IMR-90 (cell line): ENCODE results near the gene LTO1. TPM values are rescaled to one million over a fixed set of nuclear protein-coding genes. Genes with fewer than 3 reads are reported as not detected.
A peak's percentile ranks its signal among the peaks of the same experiment; 100 is the strongest.

Experiments used
- ATAC-seq: fragments of 200-7000 bp; cut with Tn5 transposase; 2 replicates; pipeline ENCODE4 v1.9.1; 2020; ENCODE audit warnings: low read depth, mild to moderate bottlenecking, moderate library complexity
- BruUV-seq: library from RNA; stranded (reverse); fragments of 400-500 nt; replicated peaks from 2 replicates; lab custom pipeline; 2021; lab: Mats Ljungman, UMichigan
- CTCF ChIA-PET: fragments of 300-600 bp; formaldehyde crosslinking; extraction: SDS; loops from one replicate; lab custom pipeline; 2021; ENCODE audit warnings: antibody characterized with exemption; lab: Yijun Ruan, JAX
- POLR2A ChIA-PET: fragments of 300-600 bp; sonication (Branson Sonifier 250); formaldehyde crosslinking; loops from one replicate; lab custom pipeline; 2022; ENCODE audit warnings: antibody characterized with exemption; ENCODE audit not compliant: unreplicated experiment; lab: Charles Lee
- DNase-seq: peaks from one replicate; pipeline ENCODE4 v3.0.0; 2013
- H2AFZ ChIP-seq: replicated peaks from 2 replicates; pipeline ENCODE3; 2013; ENCODE audit warnings: low read length, mild to moderate bottlenecking; ENCODE audit not compliant: poor library complexity
- H2AK5ac ChIP-seq: 2 replicates; pipeline ENCODE4 v1.6.1; 2013; ENCODE audit warnings: low read depth, low read length, inconsistent platforms
- H2AK9ac ChIP-seq: replicated peaks from 2 replicates; pipeline ENCODE3; 2013; ENCODE audit warnings: mild to moderate bottlenecking, low read depth, low read length, moderate library complexity; ENCODE audit not compliant: poor library complexity
- H2BK120ac ChIP-seq: 2 replicates; pipeline ENCODE4 v1.6.1; 2013; ENCODE audit warnings: low read depth, low read length, inconsistent platforms
- H2BK15ac ChIP-seq: 3 replicates; pipeline ENCODE4 v1.6.1; 2013; ENCODE audit warnings: low read depth, low read length, inconsistent platforms
- H2BK20ac ChIP-seq: 2 replicates; pipeline ENCODE4 v1.6.1; 2013; ENCODE audit warnings: low read depth, mild to moderate bottlenecking, inconsistent platforms, low read length, moderate library complexity
- H2BK5ac ChIP-seq: 2 replicates; pipeline ENCODE4 v1.6.1; 2013; ENCODE audit warnings: mild to moderate bottlenecking, low read depth, low read length, inconsistent platforms; ENCODE audit not compliant: poor library complexity, severe bottlenecking
- H3K14ac ChIP-seq: replicated peaks from 2 replicates; pipeline ENCODE4 v1.6.1; 2013; ENCODE audit warnings: low read depth, low read length, inconsistent platforms
- H3K18ac ChIP-seq: 2 replicates; pipeline ENCODE4 v1.6.1; 2013; ENCODE audit warnings: low read depth, low read length, control low read depth
- H3K23ac ChIP-seq: 2 replicates; pipeline ENCODE4 v1.6.1; 2013; ENCODE audit warnings: low read depth, low read length, inconsistent platforms
- H3K27ac ChIP-seq: 2 replicates; pipeline ENCODE4 v1.5.1; 2013; ENCODE audit warnings: mild to moderate bottlenecking, control low read depth, low read length; ENCODE audit not compliant: insufficient read depth
- H3K27me3 ChIP-seq: 2 replicates; pipeline ENCODE4 v1.6.1; 2013; ENCODE audit warnings: low read length; ENCODE audit not compliant: control insufficient read depth, insufficient read depth
- H3K36me3 ChIP-seq: 2 replicates; pipeline ENCODE4 v1.6.1; 2013; ENCODE audit warnings: low read length, mixed read lengths; ENCODE audit not compliant: control insufficient read depth, insufficient read depth
- H3K4ac ChIP-seq: 2 replicates; pipeline ENCODE4 v1.6.1; 2013; ENCODE audit warnings: low read depth, low read length, inconsistent platforms
- H3K4me1 ChIP-seq: 2 replicates; pipeline ENCODE4 v1.6.1; 2013; ENCODE audit warnings: low read length, mixed read lengths; ENCODE audit not compliant: control insufficient read depth, insufficient read depth
- H3K4me2 ChIP-seq: 2 replicates; pipeline ENCODE4 v1.6.1; 2013; ENCODE audit warnings: low read depth, mild to moderate bottlenecking, control low read depth, low read length, moderate library complexity
- H3K4me3 ChIP-seq: 2 replicates; pipeline ENCODE4 v1.5.1; 2013; ENCODE audit warnings: low read depth, mild to moderate bottlenecking, control low read depth, low read length, moderate library complexity; ENCODE audit not compliant: insufficient read depth
- H3K56ac ChIP-seq: 2 replicates; pipeline ENCODE4 v1.6.1; 2013; ENCODE audit warnings: low read length, inconsistent platforms; ENCODE audit not compliant: insufficient read depth; ENCODE audit errors: extremely low read depth
- H3K79me1 ChIP-seq, 2 experiments: 2 replicates each; pipeline ENCODE4 v1.6.1; 2013; ENCODE audit warnings: low read length in 2 of 2, inconsistent platforms in 1 of 2, low read depth in 1 of 2
- H3K9ac ChIP-seq: 2 replicates; pipeline ENCODE4 v1.6.1; 2013; ENCODE audit warnings: low read depth, low read length, control low read depth
- H3K9me1 ChIP-seq: 2 replicates; pipeline ENCODE4 v1.6.1; 2013; ENCODE audit warnings: low read length, inconsistent platforms; ENCODE audit not compliant: insufficient read depth
- H3K9me3 ChIP-seq: 2 replicates; pipeline ENCODE4 v1.6.1; 2013; ENCODE audit warnings: low read length; ENCODE audit not compliant: control insufficient read depth, insufficient read depth
- H4K20me1 ChIP-seq: 2 replicates; pipeline ENCODE4 v1.6.1; 2013; ENCODE audit warnings: low read length, inconsistent platforms; ENCODE audit not compliant: insufficient read depth
- H4K5ac ChIP-seq: 2 replicates; pipeline ENCODE4 v1.6.1; 2013; ENCODE audit warnings: mild to moderate bottlenecking, low read depth, low read length, control low read depth
- H4K8ac ChIP-seq, 2 experiments: 2 replicates each; pipeline ENCODE4 v1.6.1; 2013; ENCODE audit warnings: low read depth in 2 of 2, low read length in 2 of 2, control low read depth in 1 of 2, inconsistent platforms in 1 of 2
- H4K91ac ChIP-seq: 2 replicates; pipeline ENCODE4 v1.6.1; 2013; ENCODE audit warnings: low read depth, low read length, inconsistent platforms; ENCODE audit not compliant: insufficient read depth
- BHLHE40 ChIP-seq: fragments of 150-350 bp; IDR thresholded peaks from 2 replicates; pipeline ENCODE4 v1.6.1; 2016; ENCODE audit warnings: mild to moderate bottlenecking, low read depth, low read length
- CEBPB ChIP-seq: IDR thresholded peaks from 2 replicates; pipeline ENCODE4 v1.6.1; 2012; ENCODE audit warnings: low read depth, low read length, improper control_type of control experiment
- CHD1 ChIP-seq: IDR thresholded peaks from 2 replicates; pipeline ENCODE4 v1.6.1; 2012; ENCODE audit warnings: low read depth, low read length, improper control_type of control experiment
- ELK1 ChIP-seq: fragments of 150-350 bp; IDR thresholded peaks from 2 replicates; pipeline ENCODE4 v1.6.1; 2016; ENCODE audit warnings: low read depth, mild to moderate bottlenecking, low read length, moderate library complexity, borderline replicate concordance
- FOS ChIP-seq: fragments of 150-350 bp; IDR thresholded peaks from 2 replicates; pipeline ENCODE4 v1.6.1; 2016; ENCODE audit warnings: low read depth, low read length
- MXI1 ChIP-seq: IDR thresholded peaks from 2 replicates; pipeline ENCODE4 v1.6.1; 2012; ENCODE audit warnings: low read depth, mild to moderate bottlenecking, low read length, moderate library complexity, borderline replicate concordance
- NFE2L2 ChIP-seq: fragments of 150-350 bp; IDR thresholded peaks from 2 replicates; pipeline ENCODE4 v1.6.1; 2016; ENCODE audit warnings: low read depth, mild to moderate bottlenecking, low read length
- POLR2A ChIP-seq: IDR thresholded peaks from 2 replicates; pipeline ENCODE4 v1.6.1; 2012; ENCODE audit warnings: mild to moderate bottlenecking, low read depth, low read length
- RAD21 ChIP-seq: IDR thresholded peaks from 2 replicates; pipeline ENCODE4 v1.6.1; 2012; ENCODE audit warnings: low read length, improper control_type of control experiment
- RCOR1 ChIP-seq: IDR thresholded peaks from 2 replicates; pipeline ENCODE4 v1.6.1; 2012; ENCODE audit warnings: mild to moderate bottlenecking, low read length, improper control_type of control experiment; ENCODE audit not compliant: insufficient replicate concordance
- RFX5 ChIP-seq: IDR thresholded peaks from 2 replicates; pipeline ENCODE4 v1.8.0; 2012; ENCODE audit warnings: low read depth, mild to moderate bottlenecking, low read length, moderate library complexity
- SMC3 ChIP-seq: fragments of 150-350 bp; IDR thresholded peaks from 2 replicates; pipeline ENCODE4 v1.6.1; 2016; ENCODE audit warnings: low read depth, mild to moderate bottlenecking, antibody characterized with exemption, low read length, moderate library complexity
- WGBS, 2 experiments: methylation state at CpG; one replicate each; pipeline versions ENCODE4 v1.1.5 to v1.1.7; 2013; ENCODE audit warnings: missing lambda C conversion rate in 2 of 2; ENCODE audit not compliant: insufficient read length in 1 of 2; ENCODE audit errors: extremely low coverage in 2 of 2; 5-methylcytosine and 5-hydroxymethylcytosine counted together
- dilution Hi-C: fragments of 300-500 bp; cut with HindIII; formaldehyde crosslinking; loops from one replicate; pipeline ENCODE4 v1.14.3; 2018; ENCODE audit warnings: low sequenced_read_pairs; ENCODE audit not compliant: unreplicated experiment
- in situ Hi-C: fragments of 300-500 bp; cut with MboI; formaldehyde crosslinking; loops from 3 replicates; pipeline ENCODE4 v1.14.3; 2019; ENCODE audit warnings: low sequenced_read_pairs, inconsistent platforms, mixed read lengths
- intact Hi-C: fragments of 100-400 bp; cut with micrococcal nuclease; formaldehyde crosslinking; loops from 2 replicates; pipeline ENCODE4 v1.10.0; 2022
- polyA plus RNA-seq, 3 experiments: library from polyadenylated mRNA; depleted of rRNA; stranded (reverse); fragments of >200 nt; gene quantifications; 2 replicates each; pipeline ENCODE4 v1.2.3, GENCODE V29; 2012; ENCODE audit warnings: low replicate concordance in 1 of 3
- total RNA-seq: library from RNA; depleted of rRNA; stranded (reverse); fragments of >200 nt; gene quantifications from 2 replicates; pipeline ENCODE4 v1.2.3, GENCODE V29; 2012

LTO1 gene
- total and polyA plus RNA-seq, 2 of the 4 experiments (the other 2 are of a cell fraction): 8.2 to 23.5 TPM

GRCh38 chr11:69646493-69647389 lies 28.4 kb downstream of the LTO1 start (continued):
- TF ChIP-seq NFE2L2 (no peak), RCOR1 (no peak)

DNA sequence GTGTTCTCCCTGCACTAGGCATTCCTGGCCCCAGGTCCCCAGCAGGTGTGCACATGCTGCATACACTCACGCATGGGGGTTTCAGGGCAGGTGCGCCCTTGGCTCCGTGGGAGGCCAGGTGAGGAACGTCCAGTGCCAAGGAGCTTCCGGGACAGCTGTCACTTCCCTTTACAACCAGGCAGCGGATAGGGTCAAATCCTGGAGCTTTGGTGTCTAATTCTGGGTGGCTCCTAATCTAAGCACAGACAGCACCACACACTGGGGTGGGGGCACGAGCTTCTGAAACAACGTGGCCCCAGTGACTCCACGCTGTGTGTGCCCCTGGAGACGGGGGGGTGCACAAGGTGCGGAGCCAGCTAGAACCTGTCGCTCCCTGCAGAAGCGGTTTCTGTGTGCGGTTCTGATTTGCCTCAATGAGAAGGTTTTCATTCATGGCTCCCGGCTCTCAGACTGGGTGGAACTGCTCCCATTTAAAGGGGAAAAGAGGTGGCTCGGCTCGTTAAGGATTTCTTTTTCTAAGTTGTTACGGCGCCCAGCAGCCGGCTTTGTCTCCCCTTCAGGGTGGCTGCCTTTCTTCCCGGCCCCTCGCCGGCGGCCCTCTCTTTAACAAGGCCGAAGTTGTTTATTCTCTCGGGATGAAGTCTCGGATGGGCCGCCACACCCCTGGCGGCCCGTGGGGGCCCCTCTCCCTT lies 29.2 kb downstream of the LTO1 start:
- Histone ChIP-seq H3K4ac (peak overlapping the region; percentile 2; the same call in 1 of the 2 replicates), H3K27me3 (no peaks in the 10 kb centered on the region), H3K14ac (peak overlapping the region; percentile 58; the same call in 1 of the 2 replicates), H3K4me2 (no peak overlapping the region), H3K23ac (no peak overlapping the region; the same call in 1 of the 2 replicates), H2BK20ac (no peak overlapping the region), H3K4me3 (no peak overlapping the region), H3K36me3 (peaks cover 73% of the 10 kb centered on the region), H2AFZ (peak overlapping the region; percentile 61), H3K18ac (no peak overlapping the region), H4K91ac (no peak overlapping the region), H4K8ac (no peak overlapping the region), H3K4me1 (peaks cover 21% of the 10 kb centered on the region), H4K5ac (no peak overlapping the region), H3K9me3 (no peaks in the 10 kb centered on the region), H3K9me1 (no peaks in the 10 kb centered on the region; the same call in 1 of the 2 replicates), H2AK5ac (0 out of 2 replicates have a peak overlapping the region, but pooled peaks have one; percentile 2), H2BK120ac (no peak overlapping the region), H3K27ac (no peak overlapping the region), H2BK15ac (no peak overlapping the region), H4K20me1 (peaks cover 88% of the 10 kb centered on the region), H3K79me1 (peaks cover 21 to 69% of the 10 kb centered on the region in 2 experiments), H3K9ac (no peak overlapping the region), H3K56ac (no peak overlapping the region), H2AK9ac (peak overlapping the region; percentile 47), H2BK5ac (no peak overlapping the region)
- ATAC-seq: no peak
- intact Hi-C loops: loop anchor here (10.0 kb wide), 1 partner anchor 741 kb away; the partner anchor contains the start of genes IGHMBP2 and MRPL21
- WGBS, 2 experiments: 75% methylated on average over 9 of the region's 30 CpGs; no CpG with 5 or more reads in 1 of the 2 experiments
- ChIA-PET CTCF (no interaction called here), POLR2A (interaction anchor here (0.8 kb wide), 1 partner anchor 352 kb away, joined by 3 read pairs; the partner anchor contains the start of gene MYEOV)
- in situ Hi-C loops: no loop called here
- dilution Hi-C loops: no loop called here
- no peak for DNase-seq
- no TSS peak for BruUV-seq
- no peak for TF ChIP-seq SMC3
- no peak for TF ChIP-seq CEBPB
- TF ChIP-seq ELK1: no peak
- TF ChIP-seq RCOR1: no peak
- TF ChIP-seq RAD21: no peak
- no peak for TF ChIP-seq MXI1
- TF ChIP-seq FOS: no peak
- no peak for TF ChIP-seq CHD1
- no peak for TF ChIP-seq BHLHE40
- TF ChIP-seq NFE2L2: no peak
- no peak; the same call in 1 of the 2 replicates for TF ChIP-seq POLR2A
- no peak for TF ChIP-seq RFX5
